Stimulated activated CD4-positive, alpha-beta T cell treated with anti-CD3 and anti-CD28 coated beads, Interleukin-15, amount 100 ng/mL, for 1 hour (primary cell): ENCODE data around the gene RERE.

ENCODE experiments used
- DNase-seq, 2 donors: peaks; one replicate each; pipeline ENCODE4 v3.0.0-alpha.2; 2020; ENCODE audit warnings: low read depth in 1 of 2, low spot score in 1 of 2

RERE gene

GRCh38 chr1:8693107-8693506, 124.3 kb downstream of the RERE start:
- no peak for DNase-seq

GRCh38 chr1:8691662-8692061, 125.8 kb downstream of the RERE start:
- DNase-seq, result no peak

GRCh38 chr1:8690253-8690525, 127.3 kb downstream of the RERE start:
- no peak for DNase-seq

- DNase-seq, result no peak
Measured at GRCh38 chr1:8689431-8690252, 127.8 kb downstream of the RERE start.

GRCh38 chr1:8687538-8687937, 129.9 kb downstream of the RERE start:
- DNase-seq, result no peak

- DNase-seq, result no peak
Measured at GRCh38 chr1:8687039-8687438, 130.4 kb downstream of the RERE start.

- no peak for DNase-seq
Measured at GRCh38 chr1:8685463-8685862, 132.0 kb downstream of the RERE start.

GRCh38 chr1:8684590-8684989, 132.8 kb downstream of the RERE start:
- no peak for DNase-seq

- DNase-seq, result no peak
Measured at GRCh38 chr1:8682573-8682972, 134.9 kb downstream of the RERE start.

GRCh38 chr1:8681911-8682310, 135.5 kb downstream of the RERE start:
- DNase-seq, result no peak

- DNase-seq, result no peak
Measured at GRCh38 chr1:8680664-8681650, 136.5 kb downstream of the RERE start.

GRCh38 chr1:8679929-8680663, 137.3 kb downstream of the RERE start:
- no peak for DNase-seq

GRCh38 chr1:8679395-8679800, 138.0 kb downstream of the RERE start:
- no peak for DNase-seq

- no peak for DNase-seq
Measured at GRCh38 chr1:8678673-8679394, 138.6 kb downstream of the RERE start.

- DNase-seq, result no peak
Measured at GRCh38 chr1:8677782-8678181, 139.7 kb downstream of the RERE start.

- DNase-seq, result no peak
Measured at GRCh38 chr1:8676813-8677212, 140.6 kb downstream of the RERE start.

- DNase-seq, result no peak
Measured at GRCh38 chr1:8676072-8676471, 141.4 kb downstream of the RERE start.

- no peak for DNase-seq
Measured at GRCh38 chr1:8674912-8675311, 142.5 kb downstream of the RERE start.

GRCh38 chr1:8674481-8674880, 143.0 kb downstream of the RERE start:
- DNase-seq, result no peak

- no peak for DNase-seq
Measured at GRCh38 chr1:8671306-8671917, 146.0 kb downstream of the RERE start.
